Measurements from ENCODE around the gene PEX1.

DNA sequence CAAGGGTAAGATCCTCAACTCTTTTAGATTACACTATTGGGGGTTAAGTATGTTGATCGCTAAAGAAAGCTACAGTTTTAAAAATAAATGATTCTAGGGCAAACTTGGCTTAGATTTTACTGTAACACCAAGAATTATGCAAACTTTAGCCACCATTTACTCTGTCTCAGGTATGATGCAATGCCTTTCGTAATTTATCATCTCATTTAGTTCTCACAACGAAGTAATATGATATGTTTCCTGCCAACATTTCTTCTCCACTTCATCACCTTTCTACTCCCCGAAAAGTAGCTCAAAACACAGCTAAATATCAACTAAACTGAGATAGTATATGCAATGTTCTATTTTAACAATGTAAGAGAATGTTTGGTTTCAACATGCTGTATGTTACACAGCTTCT is 40.8 kb upstream of the PEX1 start:
- TF ChIP-seq TAF1 (IDR thresholded peaks at IDR 0.05; ENCODE audit: low read depth, low read length) (no peak), POLR2AphosphoS5 (IDR thresholded peaks at IDR 0.05; ENCODE audit: low read depth, low read length) (no peak)
